H9 (cell line): Measurements from ENCODE around the gene ELANE. TPM values are rescaled to one million over a fixed set of nuclear protein-coding genes. Genes with fewer than 3 reads are reported as not detected.

Experiments
- DNase-seq: peaks from one replicate; pipeline ENCODE4 v3.0.0-alpha.2; 2017
- H2AFZ ChIP-seq: one replicate; pipeline ENCODE4 v1.6.1; 2013; ENCODE audit warnings: mild to moderate bottlenecking, low read length, control low read depth, moderate library complexity
- H2AK5ac ChIP-seq: 2 replicates; pipeline ENCODE4 v1.6.1; 2013; ENCODE audit warnings: low read length, control low read depth, mixed read lengths; ENCODE audit not compliant: insufficient read length
- H2BK120ac ChIP-seq: one replicate; pipeline ENCODE4 v1.6.1; 2013; ENCODE audit warnings: low read depth, mild to moderate bottlenecking, low read length, control low read depth, inconsistent platforms; ENCODE audit not compliant: poor library complexity, severe bottlenecking
- H2BK12ac ChIP-seq: 2 replicates; pipeline ENCODE4 v1.6.1; 2013; ENCODE audit warnings: low read length, control low read depth, mixed read lengths, low read depth; ENCODE audit not compliant: insufficient read length
- H2BK15ac ChIP-seq: 2 replicates; pipeline ENCODE4 v1.6.1; 2013; ENCODE audit warnings: low read depth, low read length, control low read depth
- H2BK20ac ChIP-seq: one replicate; pipeline ENCODE4 v1.6.1; 2013; ENCODE audit warnings: low read depth, mild to moderate bottlenecking, low read length, control low read depth, inconsistent platforms; ENCODE audit not compliant: poor library complexity, severe bottlenecking
- H2BK5ac ChIP-seq: 2 replicates; pipeline ENCODE4 v1.6.1; 2013; ENCODE audit warnings: low read length, control low read depth, mixed read lengths; ENCODE audit not compliant: insufficient read length
- H3K14ac ChIP-seq: 2 replicates; pipeline ENCODE4 v1.6.1; 2013; ENCODE audit warnings: low read length, control low read depth; ENCODE audit not compliant: insufficient read depth
- H3K18ac ChIP-seq: 2 replicates; pipeline ENCODE4 v1.6.1; 2013; ENCODE audit warnings: low read depth, mild to moderate bottlenecking, mixed read lengths, low read length, control low read depth; ENCODE audit not compliant: insufficient read length
- H3K23ac ChIP-seq: 2 replicates; pipeline ENCODE4 v1.6.1; 2013; ENCODE audit warnings: low read length, control low read depth, mixed read lengths, low read depth; ENCODE audit not compliant: insufficient read length
- H3K23me2 ChIP-seq: 2 replicates; pipeline ENCODE4 v1.6.1; 2013; ENCODE audit warnings: low read depth, mild to moderate bottlenecking, mixed read lengths, low read length, control low read depth; ENCODE audit not compliant: insufficient read length, poor library complexity, severe bottlenecking
- H3K27ac ChIP-seq: 2 replicates; pipeline ENCODE4 v1.5.1; 2013; ENCODE audit warnings: low read length, control low read depth, mixed read lengths, low read depth; ENCODE audit not compliant: insufficient read length
- H3K27me3 ChIP-seq: 2 replicates; pipeline ENCODE4 v1.6.1; 2013; ENCODE audit warnings: low read length, control low read depth, inconsistent platforms; ENCODE audit not compliant: insufficient read depth
- H3K4ac ChIP-seq: 2 replicates; pipeline ENCODE4 v1.6.1; 2013; ENCODE audit warnings: low read depth, mild to moderate bottlenecking, control low read depth, inconsistent platforms, low read length, moderate library complexity
- H3K4me1 ChIP-seq: 2 replicates; pipeline ENCODE4 v1.6.1; 2013; ENCODE audit warnings: low read length, control low read depth, inconsistent platforms; ENCODE audit not compliant: insufficient read depth
- H3K4me2 ChIP-seq: 2 replicates; pipeline ENCODE4 v1.6.1; 2013; ENCODE audit warnings: low read length, control low read depth, mixed read lengths; ENCODE audit not compliant: insufficient read length, insufficient read depth
- H3K56ac ChIP-seq: 2 replicates; pipeline ENCODE4 v1.6.1; 2013; ENCODE audit warnings: low read depth, mild to moderate bottlenecking, mixed read lengths, low read length, control low read depth; ENCODE audit not compliant: insufficient read length
- H3K79me1 ChIP-seq: 2 replicates; pipeline ENCODE4 v1.6.1; 2013; ENCODE audit warnings: low read depth, mild to moderate bottlenecking, moderate library complexity, low read length, control low read depth, inconsistent platforms; ENCODE audit not compliant: insufficient read depth, poor library complexity, severe bottlenecking
- H3K79me2 ChIP-seq: 2 replicates; pipeline ENCODE4 v1.6.1; 2013; ENCODE audit warnings: low read length, control low read depth, inconsistent platforms; ENCODE audit not compliant: insufficient read depth
- H3K9ac ChIP-seq: 2 replicates; pipeline ENCODE4 v1.6.1; 2013; ENCODE audit warnings: low read length, control low read depth, mixed read lengths; ENCODE audit not compliant: insufficient read length; ENCODE audit errors: extremely low read depth
- H3K9me3 ChIP-seq: one replicate; pipeline ENCODE4 v1.6.1; 2013; ENCODE audit warnings: low read depth, low read length, inconsistent platforms; ENCODE audit not compliant: control insufficient read depth
- H3T11ph ChIP-seq: one replicate; pipeline ENCODE4 v1.6.1; 2013; ENCODE audit warnings: mild to moderate bottlenecking, low read length, control low read depth, inconsistent platforms
- H4K20me1 ChIP-seq: one replicate; pipeline ENCODE4 v1.6.1; 2013; ENCODE audit not compliant: control insufficient read depth, insufficient read length, insufficient read depth
- H4K5ac ChIP-seq: 2 replicates; pipeline ENCODE4 v1.6.1; 2013; ENCODE audit warnings: low read depth, mild to moderate bottlenecking, mixed read lengths, low read length, control low read depth; ENCODE audit not compliant: insufficient read length
- H4K8ac ChIP-seq: replicated peaks from 2 replicates; pipeline ENCODE4 v1.6.1; 2013; ENCODE audit warnings: low read length, control low read depth, mixed read lengths, low read depth; ENCODE audit not compliant: insufficient read length
- H4K91ac ChIP-seq: 2 replicates; pipeline ENCODE4 v1.6.1; 2013; ENCODE audit warnings: low read depth, mild to moderate bottlenecking, moderate library complexity, mixed read lengths, low read length, control low read depth; ENCODE audit not compliant: insufficient read length
- H3K27ac Mint-ChIP-seq, 3 experiments: 2 replicates in 2 of 3; 3 replicates in 1 of 3; pipeline ENCODE4 v1.8.0; 2020 to 2021; ENCODE audit warnings: mixed read lengths in 3 of 3, mild to moderate bottlenecking in 1 of 3, moderate library complexity in 1 of 3
- H3K27me3 Mint-ChIP-seq: 2 replicates; pipeline ENCODE4 v1.8.0; 2021; ENCODE audit warnings: low read depth, mild to moderate bottlenecking, moderate library complexity, mixed read lengths
- H3K36me3 Mint-ChIP-seq, 3 experiments: 2 replicates in 2 of 3; 3 replicates in 1 of 3; pipeline ENCODE4 v1.8.0; 2020 to 2021; ENCODE audit warnings: low read depth in 3 of 3, mixed read lengths in 3 of 3; ENCODE audit not compliant: insufficient read depth in 1 of 3
- H3K4me1 Mint-ChIP-seq, 2 experiments: 2 replicates each; pipeline ENCODE4 v1.8.0; 2020; ENCODE audit warnings: mixed read lengths in 2 of 2
- H3K4me3 Mint-ChIP-seq, 2 experiments: 2 replicates in 1 of 2; 3 replicates in 1 of 2; pipeline ENCODE4 v1.8.0; 2020 to 2021; ENCODE audit warnings: mild to moderate bottlenecking in 2 of 2, mixed read lengths in 2 of 2, moderate library complexity in 1 of 2
- H3K9me3 Mint-ChIP-seq, 2 experiments: 2 replicates in 1 of 2; 3 replicates in 1 of 2; pipeline ENCODE4 v1.8.0; 2020; ENCODE audit warnings: mild to moderate bottlenecking in 2 of 2, mixed read lengths in 2 of 2, moderate library complexity in 1 of 2
- WGBS: extraction: QIAGEN DNeasy Blood & Tissue Kit; methylation state at CpG from one replicate; pipeline ENCODE4 v1.1.7; 2013; ENCODE audit warnings: missing lambda C conversion rate, low lambda C conversion rate, mixed read lengths; ENCODE audit not compliant: insufficient read length; ENCODE audit errors: extremely low coverage; 5-methylcytosine and 5-hydroxymethylcytosine counted together
- total RNA-seq: library from RNA; stranded (reverse); gene quantifications from 2 replicates; pipeline ENCODE4 v1.2.1, GENCODE V29; 2021
- TF ChIP-seq, protein P1 (sequence below): fragments of 200-600 bp; sonication (generic); conservative IDR thresholded peaks from 3 replicates; pipeline ENCODE4 v1.8.0; 2021; ENCODE audit warnings: antibody characterized with exemption, mild to moderate bottlenecking

The ELANE gene
- total RNA-seq, 1 experiment from 2014 or later = not detected

DNA sequence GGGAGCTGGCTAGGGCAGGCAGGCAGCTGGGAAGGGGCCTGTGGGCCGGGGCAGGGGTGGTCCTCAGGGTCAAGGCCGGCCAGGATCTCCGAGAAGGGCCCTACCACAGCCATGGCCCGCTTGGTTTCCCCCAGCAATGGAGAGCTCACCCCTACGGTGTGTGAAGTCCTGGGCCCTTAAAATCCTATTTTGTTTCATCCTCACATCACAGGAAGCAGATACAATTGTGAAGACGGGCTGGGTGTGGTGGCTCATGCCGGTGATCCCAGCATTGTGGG is 49.9 kb downstream of the ELANE start:
- H4K91ac ChIP-seq = no peak overlapping the region
- H2BK5ac ChIP-seq = no peak overlapping the region
- no peak overlapping the region for H3K18ac ChIP-seq
- Mint-ChIP-seq H3K9me3 (no peaks in the 10 kb centered on the region), H3K4me3 (no peak overlapping the region), H3K27ac (no peak overlapping the region), H3K27me3 (no peaks in the 10 kb centered on the region; the same call in 1 of the 2 replicates), H3K4me1 (peaks cover 0 to 29% of the 10 kb centered on the region in 2 experiments; a peak in 2 of 4 replicates), H3K36me3 (peaks cover 2 to 21% (median 20%) of the 10 kb centered on the region in 3 experiments; a peak in 4 of 7 replicates)
- H3K14ac ChIP-seq = no peak overlapping the region
- H3K23me2 ChIP-seq = no peaks in the 10 kb centered on the region
- H3K79me1 ChIP-seq = peaks cover 7% of the 10 kb centered on the region
- no peak overlapping the region for H3T11ph ChIP-seq
- H3K9ac ChIP-seq = no peak overlapping the region
- H3K4ac ChIP-seq = no peak overlapping the region
- H4K8ac ChIP-seq = no peak overlapping the region
- H3K4me2 ChIP-seq = no peak overlapping the region
- no peak overlapping the region for H2BK12ac ChIP-seq
- no CpG with 5 or more reads among the region's 7 CpGs for WGBS
- no peak overlapping the region for H2BK120ac ChIP-seq
- H3K9me3 ChIP-seq = no peaks in the 10 kb centered on the region
- H3K79me2 ChIP-seq = peaks cover 3% of the 10 kb centered on the region; the same call in 1 of the 2 replicates
- H2BK20ac ChIP-seq = no peak overlapping the region
- H3K4me1 ChIP-seq = no peaks in the 10 kb centered on the region; the same call in 1 of the 2 replicates
- no peak overlapping the region for H2AK5ac ChIP-seq
- no peak overlapping the region for H3K27ac ChIP-seq
- no peaks in the 10 kb centered on the region for H4K20me1 ChIP-seq
- no peak overlapping the region for H3K56ac ChIP-seq
- H3K23ac ChIP-seq = no peak overlapping the region
- no peak overlapping the region for H2AFZ ChIP-seq
- TF ChIP-seq, protein P1, sequence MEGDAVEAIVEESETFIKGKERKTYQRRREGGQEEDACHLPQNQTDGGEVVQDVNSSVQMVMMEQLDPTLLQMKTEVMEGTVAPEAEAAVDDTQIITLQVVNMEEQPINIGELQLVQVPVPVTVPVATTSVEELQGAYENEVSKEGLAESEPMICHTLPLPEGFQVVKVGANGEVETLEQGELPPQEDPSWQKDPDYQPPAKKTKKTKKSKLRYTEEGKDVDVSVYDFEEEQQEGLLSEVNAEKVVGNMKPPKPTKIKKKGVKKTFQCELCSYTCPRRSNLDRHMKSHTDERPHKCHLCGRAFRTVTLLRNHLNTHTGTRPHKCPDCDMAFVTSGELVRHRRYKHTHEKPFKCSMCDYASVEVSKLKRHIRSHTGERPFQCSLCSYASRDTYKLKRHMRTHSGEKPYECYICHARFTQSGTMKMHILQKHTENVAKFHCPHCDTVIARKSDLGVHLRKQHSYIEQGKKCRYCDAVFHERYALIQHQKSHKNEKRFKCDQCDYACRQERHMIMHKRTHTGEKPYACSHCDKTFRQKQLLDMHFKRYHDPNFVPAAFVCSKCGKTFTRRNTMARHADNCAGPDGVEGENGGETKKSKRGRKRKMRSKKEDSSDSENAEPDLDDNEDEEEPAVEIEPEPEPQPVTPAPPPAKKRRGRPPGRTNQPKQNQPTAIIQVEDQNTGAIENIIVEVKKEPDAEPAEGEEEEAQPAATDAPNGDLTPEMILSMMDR = no peak
- no peak for DNase-seq
- no peak overlapping the region for H4K5ac ChIP-seq
- no peak overlapping the region for H2BK15ac ChIP-seq
- no peaks in the 10 kb centered on the region for H3K27me3 ChIP-seq
